ENCODE measurements around the gene IL34.
"Not testable (repeated sequence)": the region's sequence is repeated elsewhere in the genome, so short reads cannot be mapped to it uniquely, and the experiment has no call there.

IL34 gene

DNA sequence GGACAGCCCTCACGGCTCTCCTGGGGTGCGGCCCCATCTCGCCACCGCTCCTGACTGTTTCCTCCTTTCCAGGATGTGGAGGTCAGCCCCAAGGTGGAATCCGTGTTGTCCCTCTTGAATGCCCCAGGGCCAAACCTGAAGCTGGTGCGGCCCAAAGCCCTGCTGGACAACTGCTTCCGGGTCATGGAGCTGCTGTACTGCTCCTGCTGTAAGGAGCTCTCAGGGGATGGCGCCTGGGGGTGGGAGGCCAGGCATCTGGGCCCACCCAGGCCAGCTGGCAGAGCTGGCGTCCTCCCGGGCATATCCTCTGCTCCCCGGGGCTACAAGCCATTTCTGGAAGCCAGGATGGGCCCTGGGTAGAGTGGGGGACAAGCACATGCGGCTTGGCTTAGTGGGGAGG lies 13.2 kb downstream of the IL34 start:
- no peak for DNase-seq

GRCh38 chr16:70659953-70660671 lies 13.8 kb downstream of the IL34 start:
- DNase-seq: no peak

- DNase-seq: no peak
Observed at GRCh38 chr16:70660672-70661350, 14.5 kb downstream of the IL34 start.

DNA sequence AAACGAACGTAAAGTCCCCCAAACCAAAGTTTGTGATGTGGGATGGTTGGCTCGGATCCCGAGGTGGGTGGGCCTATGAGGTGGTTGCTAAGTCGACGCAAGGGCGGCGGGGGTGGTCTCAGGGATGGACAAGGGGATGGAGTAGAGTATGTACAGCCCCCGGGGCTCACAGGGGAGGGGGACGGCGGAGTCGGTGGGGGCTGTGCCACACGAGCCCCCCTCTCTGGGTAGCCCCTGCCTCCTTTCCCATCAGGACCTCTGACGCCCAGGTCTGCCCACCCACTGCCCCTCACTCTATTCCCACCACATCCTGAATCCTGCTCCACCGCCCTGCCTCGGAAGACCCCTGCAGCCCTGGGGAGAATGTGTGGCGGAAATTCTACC lies 15.2 kb downstream of the IL34 start:
- DNase-seq: no peak

DNA sequence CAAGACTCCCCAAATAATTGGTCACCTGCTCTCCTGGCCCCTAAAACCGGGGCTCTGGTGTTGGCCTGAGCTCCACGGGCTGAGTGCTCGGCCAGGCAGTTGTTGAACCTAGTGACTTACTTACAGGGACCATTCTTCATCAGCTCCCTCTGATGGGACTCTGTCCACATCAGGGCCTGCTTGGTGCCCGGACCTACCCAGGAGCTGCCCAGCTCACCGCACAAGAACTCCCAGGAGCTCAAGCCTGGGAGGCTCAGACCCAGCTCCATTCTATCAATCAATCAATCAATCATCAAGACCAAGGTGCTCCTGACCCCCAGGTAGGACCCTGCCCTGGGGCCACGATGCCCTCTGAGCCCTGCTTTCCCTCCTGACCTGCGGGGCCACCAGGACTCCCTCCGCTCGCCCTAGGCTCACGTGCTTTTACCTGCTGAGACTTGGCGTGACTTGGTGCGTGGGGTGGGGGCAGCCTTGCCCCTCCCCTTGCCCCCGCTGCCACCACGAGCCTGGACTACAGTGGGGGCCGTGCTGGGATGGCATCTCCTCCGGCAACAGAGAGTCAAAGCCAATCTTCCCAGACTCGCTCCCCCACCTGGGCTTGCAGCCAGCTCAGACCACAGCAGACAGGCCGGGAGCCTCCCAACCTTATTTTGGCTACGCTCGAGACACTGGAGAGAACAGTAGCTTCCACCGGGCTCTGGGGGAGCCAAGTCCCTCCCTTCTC lies 15.7 kb downstream of the IL34 start:
- no peak for DNase-seq

- DNase-seq: no peak
Observed at GRCh38 chr16:70662991-70663523, 16.7 kb downstream of the IL34 start.

GRCh38 chr16:70663524-70664324 lies 17.4 kb downstream of the IL34 start:
- DNase-seq: no peak

DNA sequence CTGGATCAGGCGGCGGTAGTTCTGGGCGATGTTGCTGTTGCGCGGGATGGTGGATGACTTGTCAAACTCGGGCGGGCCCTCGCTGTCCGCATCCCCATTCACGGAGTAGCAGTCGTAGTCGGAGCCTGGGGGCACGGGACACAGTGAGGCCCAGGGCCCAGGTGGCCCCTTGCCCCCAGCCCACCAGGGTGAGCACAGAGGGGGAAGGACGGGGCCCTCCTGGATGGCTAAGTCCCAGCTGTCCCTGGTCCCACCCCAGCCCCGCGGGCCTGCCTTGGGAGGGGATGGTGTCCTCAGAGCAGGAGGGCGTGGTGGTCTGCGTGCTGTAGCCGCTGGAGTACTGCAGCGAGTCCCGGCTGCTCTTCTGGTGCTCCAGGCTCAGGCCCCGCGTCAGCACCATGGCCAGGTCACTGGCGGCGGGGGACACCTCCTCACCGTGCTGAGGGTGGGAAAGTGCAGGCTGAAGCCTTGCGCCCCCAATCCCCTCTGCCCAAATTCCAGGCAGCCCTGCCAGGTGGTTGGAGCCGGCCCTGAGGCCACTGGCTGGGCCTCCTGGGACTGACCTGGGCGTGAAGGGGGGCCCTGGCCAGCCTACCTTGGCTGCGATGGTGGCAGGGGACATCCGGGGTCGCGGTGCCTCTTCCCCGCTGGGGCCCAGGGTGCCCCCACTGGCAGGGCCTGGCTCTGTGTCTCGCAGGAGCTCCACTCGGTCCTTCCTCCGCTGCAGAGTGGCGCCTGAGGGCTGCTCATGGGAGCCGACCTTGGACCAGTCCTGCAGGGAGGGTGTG lies 18.2 kb downstream of the IL34 start:
- DNase-seq: no peak

DNA sequence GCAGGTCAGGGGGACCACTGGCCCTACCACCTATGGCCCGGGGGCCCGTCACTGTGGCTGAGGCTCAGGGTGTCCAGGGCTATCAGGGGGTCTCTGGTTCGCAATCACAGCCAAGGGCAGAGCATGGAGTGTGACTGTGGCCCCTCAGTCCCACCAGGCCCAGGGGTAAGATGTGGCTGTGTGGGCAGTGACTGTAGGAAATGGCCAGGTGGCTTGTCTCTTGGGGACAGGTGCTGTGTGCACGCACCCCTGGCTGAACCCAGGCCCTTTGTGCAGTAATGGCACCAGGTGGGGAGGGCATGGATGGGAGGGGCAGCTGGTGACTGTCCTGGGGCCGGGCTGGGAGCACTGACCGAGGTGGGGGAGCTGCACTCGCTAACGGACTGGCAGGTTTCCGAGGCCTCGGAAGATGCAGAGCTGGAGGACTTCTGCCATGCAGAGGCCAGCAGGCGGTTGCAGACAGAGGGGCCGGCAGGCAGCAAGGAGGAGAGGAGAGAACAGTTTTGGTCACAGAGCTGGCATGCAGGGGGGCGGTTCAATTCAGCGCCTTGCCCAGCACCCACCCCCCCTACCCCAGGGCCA lies 18.8 kb downstream of the IL34 start:
- no peak for DNase-seq

GRCh38 chr16:70665806-70666735 lies 19.7 kb downstream of the IL34 start:
- no peak for DNase-seq

- DNase-seq: no peak
Observed at GRCh38 chr16:70670175-70670574, 23.8 kb downstream of the IL34 start.

DNA sequence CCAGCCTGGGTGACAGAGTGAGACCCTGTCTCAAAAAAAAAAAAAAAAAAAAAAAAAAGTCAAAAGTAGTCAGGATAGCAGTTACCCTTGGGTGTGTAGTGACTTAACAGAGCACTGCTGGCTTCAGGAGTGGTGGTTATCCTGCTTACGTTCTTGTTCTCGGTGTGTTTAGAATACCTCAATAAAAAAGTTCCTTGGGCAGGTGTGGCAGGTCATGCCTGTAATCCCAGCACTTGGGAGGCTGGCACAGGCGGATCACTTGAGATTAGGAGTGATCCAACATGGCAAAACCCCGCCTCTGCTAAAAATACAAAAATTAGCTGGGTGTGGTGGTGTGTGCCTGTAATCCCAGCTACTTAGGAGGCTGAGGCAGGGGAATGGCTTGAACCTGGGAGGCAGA lies 24.6 kb downstream of the IL34 start:
- DNase-seq: not testable (repeated sequence)

GRCh38 chr16:70674221-70675014 lies 28.1 kb downstream of the IL34 start:
- DNase-seq: no peak

- DNase-seq: no peak
Observed at GRCh38 chr16:70675851-70676513, 29.6 kb downstream of the IL34 start.

DNA sequence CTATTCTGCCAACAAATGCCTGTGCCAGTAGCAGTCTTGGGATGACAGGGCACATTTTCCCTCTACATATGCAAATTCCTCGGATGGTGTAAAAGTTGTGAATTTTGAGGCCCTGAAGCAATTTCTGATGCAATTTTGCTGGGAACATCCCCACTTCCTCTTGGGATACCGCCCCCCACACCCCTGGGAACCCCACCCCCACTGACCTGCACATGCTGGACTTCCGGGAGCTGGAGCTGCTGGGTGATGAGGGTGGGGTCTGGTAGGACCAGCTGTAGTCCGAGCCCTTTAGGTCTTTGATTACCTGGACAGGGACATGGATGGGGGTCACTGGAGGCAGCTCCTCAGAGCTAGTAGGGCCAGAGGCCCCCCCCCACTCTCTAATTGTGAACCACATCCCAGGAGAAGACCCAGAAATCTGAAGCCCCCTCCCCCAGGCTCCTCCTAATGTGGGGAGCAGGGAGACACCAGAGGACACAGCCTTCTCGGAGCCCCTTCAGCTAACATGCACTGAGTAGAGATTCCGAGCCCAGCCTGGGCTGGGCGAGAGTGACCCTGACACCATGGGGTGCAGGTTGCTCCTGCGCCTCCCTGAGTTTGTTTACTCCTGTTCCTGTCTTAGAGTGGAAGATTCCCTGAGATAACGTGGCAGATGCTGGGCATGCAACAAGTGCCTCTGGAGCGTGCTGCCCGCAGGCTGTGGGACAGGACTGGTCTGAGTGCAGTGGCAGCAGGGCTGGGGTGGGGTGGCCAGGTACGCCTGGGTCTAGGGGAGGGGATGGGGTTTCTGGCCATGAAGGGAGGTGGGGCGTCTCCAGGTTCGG lies 30.5 kb downstream of the IL34 start:
- DNase-seq: no peak

GRCh38 chr16:70677499-70678120 lies 31.3 kb downstream of the IL34 start:
- no peak for DNase-seq

DNA sequence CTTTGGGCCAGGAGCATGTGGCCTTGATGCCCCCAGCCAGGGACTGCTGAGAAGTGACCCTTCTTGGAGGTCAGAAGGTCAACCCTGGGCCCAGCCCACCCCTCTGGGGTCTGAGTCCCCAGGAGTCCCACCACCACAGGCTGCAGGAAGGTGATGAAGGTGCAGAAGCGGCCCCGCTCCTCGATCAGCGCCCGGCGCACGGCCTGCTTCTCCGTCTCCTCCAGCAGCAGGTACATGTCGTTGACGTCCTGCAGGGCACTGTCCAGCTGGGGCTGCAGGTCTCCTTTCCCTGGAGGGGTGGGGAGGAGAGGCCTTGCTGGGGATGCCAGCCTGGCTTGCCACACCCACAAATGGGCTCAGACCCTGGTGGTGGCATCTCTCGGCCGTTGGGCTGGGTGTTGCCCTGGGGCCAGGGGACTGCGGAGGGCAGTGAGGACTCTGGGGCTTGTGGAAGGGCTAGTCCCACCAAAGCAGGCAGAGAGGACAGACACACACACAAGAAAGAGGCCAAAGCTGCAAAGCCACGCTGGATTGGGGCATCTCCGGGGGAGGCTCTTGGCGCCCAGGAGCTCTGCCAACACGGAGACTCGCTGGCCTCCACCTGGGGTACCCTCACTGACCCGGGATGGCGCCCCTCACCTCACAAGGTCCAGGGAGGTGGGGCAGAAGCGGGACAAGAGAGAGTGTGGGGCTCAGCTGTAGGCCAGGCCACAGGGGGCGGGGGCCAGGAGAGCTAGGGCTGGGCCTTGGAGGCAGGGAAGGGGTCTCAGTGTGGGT lies 31.9 kb downstream of the IL34 start:
- DNase-seq: no peak
